IMR-90 (cell line): ENCODE measurements around the gene CDC42BPG. TPM values are rescaled to one million over a fixed set of nuclear protein-coding genes. Genes with fewer than 3 reads are reported as not detected.

Experiments used
- ATAC-seq: fragments of 200-7000 bp; cut with Tn5 transposase; 2 replicates; pipeline ENCODE4 v1.9.1; 2020; ENCODE audit warnings: low read depth, mild to moderate bottlenecking, moderate library complexity
- BruUV-seq: library from RNA; stranded (reverse); fragments of 400-500 nt; replicated peaks from 2 replicates; lab custom pipeline; 2021; lab: Mats Ljungman, UMichigan
- CTCF ChIA-PET: fragments of 300-600 bp; formaldehyde crosslinking; extraction: SDS; loops from one replicate; lab custom pipeline; 2021; ENCODE audit warnings: antibody characterized with exemption; lab: Yijun Ruan, JAX
- POLR2A ChIA-PET: fragments of 300-600 bp; sonication (Branson Sonifier 250); formaldehyde crosslinking; loops from one replicate; lab custom pipeline; 2022; ENCODE audit warnings: antibody characterized with exemption; ENCODE audit not compliant: unreplicated experiment; lab: Charles Lee
- DNase-seq: peaks from one replicate; pipeline ENCODE4 v3.0.0; 2013
- H2AFZ ChIP-seq: replicated peaks from 2 replicates; pipeline ENCODE3; 2013; ENCODE audit warnings: low read length, mild to moderate bottlenecking; ENCODE audit not compliant: poor library complexity
- H2AK5ac ChIP-seq: 2 replicates; pipeline ENCODE4 v1.6.1; 2013; ENCODE audit warnings: low read depth, low read length, inconsistent platforms
- H2AK9ac ChIP-seq: replicated peaks from 2 replicates; pipeline ENCODE3; 2013; ENCODE audit warnings: mild to moderate bottlenecking, low read depth, low read length, moderate library complexity; ENCODE audit not compliant: poor library complexity
- H2BK120ac ChIP-seq: 2 replicates; pipeline ENCODE4 v1.6.1; 2013; ENCODE audit warnings: low read depth, low read length, inconsistent platforms
- H2BK15ac ChIP-seq: 3 replicates; pipeline ENCODE4 v1.6.1; 2013; ENCODE audit warnings: low read depth, low read length, inconsistent platforms
- H2BK20ac ChIP-seq: 2 replicates; pipeline ENCODE4 v1.6.1; 2013; ENCODE audit warnings: low read depth, mild to moderate bottlenecking, inconsistent platforms, low read length, moderate library complexity
- H2BK5ac ChIP-seq: 2 replicates; pipeline ENCODE4 v1.6.1; 2013; ENCODE audit warnings: mild to moderate bottlenecking, low read depth, low read length, inconsistent platforms; ENCODE audit not compliant: poor library complexity, severe bottlenecking
- H3K14ac ChIP-seq: replicated peaks from 2 replicates; pipeline ENCODE4 v1.6.1; 2013; ENCODE audit warnings: low read depth, low read length, inconsistent platforms
- H3K18ac ChIP-seq: 2 replicates; pipeline ENCODE4 v1.6.1; 2013; ENCODE audit warnings: low read depth, low read length, control low read depth
- H3K23ac ChIP-seq: 2 replicates; pipeline ENCODE4 v1.6.1; 2013; ENCODE audit warnings: low read depth, low read length, inconsistent platforms
- H3K27ac ChIP-seq: 2 replicates; pipeline ENCODE4 v1.5.1; 2013; ENCODE audit warnings: mild to moderate bottlenecking, control low read depth, low read length; ENCODE audit not compliant: insufficient read depth
- H3K27me3 ChIP-seq: 2 replicates; pipeline ENCODE4 v1.6.1; 2013; ENCODE audit warnings: low read length; ENCODE audit not compliant: control insufficient read depth, insufficient read depth
- H3K36me3 ChIP-seq: 2 replicates; pipeline ENCODE4 v1.6.1; 2013; ENCODE audit warnings: low read length, mixed read lengths; ENCODE audit not compliant: control insufficient read depth, insufficient read depth
- H3K4ac ChIP-seq: 2 replicates; pipeline ENCODE4 v1.6.1; 2013; ENCODE audit warnings: low read depth, low read length, inconsistent platforms
- H3K4me1 ChIP-seq: 2 replicates; pipeline ENCODE4 v1.6.1; 2013; ENCODE audit warnings: low read length, mixed read lengths; ENCODE audit not compliant: control insufficient read depth, insufficient read depth
- H3K4me2 ChIP-seq: 2 replicates; pipeline ENCODE4 v1.6.1; 2013; ENCODE audit warnings: low read depth, mild to moderate bottlenecking, control low read depth, low read length, moderate library complexity
- H3K4me3 ChIP-seq: 2 replicates; pipeline ENCODE4 v1.5.1; 2013; ENCODE audit warnings: low read depth, mild to moderate bottlenecking, control low read depth, low read length, moderate library complexity; ENCODE audit not compliant: insufficient read depth
- H3K56ac ChIP-seq: 2 replicates; pipeline ENCODE4 v1.6.1; 2013; ENCODE audit warnings: low read length, inconsistent platforms; ENCODE audit not compliant: insufficient read depth; ENCODE audit errors: extremely low read depth
- H3K79me1 ChIP-seq, 2 experiments: 2 replicates each; pipeline ENCODE4 v1.6.1; 2013; ENCODE audit warnings: low read length in 2 of 2, inconsistent platforms in 1 of 2, low read depth in 1 of 2
- H3K9ac ChIP-seq: 2 replicates; pipeline ENCODE4 v1.6.1; 2013; ENCODE audit warnings: low read depth, low read length, control low read depth
- H3K9me1 ChIP-seq: 2 replicates; pipeline ENCODE4 v1.6.1; 2013; ENCODE audit warnings: low read length, inconsistent platforms; ENCODE audit not compliant: insufficient read depth
- H3K9me3 ChIP-seq: 2 replicates; pipeline ENCODE4 v1.6.1; 2013; ENCODE audit warnings: low read length; ENCODE audit not compliant: control insufficient read depth, insufficient read depth
- H4K20me1 ChIP-seq: 2 replicates; pipeline ENCODE4 v1.6.1; 2013; ENCODE audit warnings: low read length, inconsistent platforms; ENCODE audit not compliant: insufficient read depth
- H4K5ac ChIP-seq: 2 replicates; pipeline ENCODE4 v1.6.1; 2013; ENCODE audit warnings: mild to moderate bottlenecking, low read depth, low read length, control low read depth
- H4K8ac ChIP-seq, 2 experiments: 2 replicates each; pipeline ENCODE4 v1.6.1; 2013; ENCODE audit warnings: low read depth in 2 of 2, low read length in 2 of 2, control low read depth in 1 of 2, inconsistent platforms in 1 of 2
- H4K91ac ChIP-seq: 2 replicates; pipeline ENCODE4 v1.6.1; 2013; ENCODE audit warnings: low read depth, low read length, inconsistent platforms; ENCODE audit not compliant: insufficient read depth
- CEBPB ChIP-seq: IDR thresholded peaks from 2 replicates; pipeline ENCODE4 v1.6.1; 2012; ENCODE audit warnings: low read depth, low read length, improper control_type of control experiment
- WGBS, 2 experiments: methylation state at CpG; one replicate each; pipeline versions ENCODE4 v1.1.5 to v1.1.7; 2013; ENCODE audit warnings: missing lambda C conversion rate in 2 of 2; ENCODE audit not compliant: insufficient read length in 1 of 2; ENCODE audit errors: extremely low coverage in 2 of 2; 5-methylcytosine and 5-hydroxymethylcytosine counted together
- dilution Hi-C: fragments of 300-500 bp; cut with HindIII; formaldehyde crosslinking; loops from one replicate; pipeline ENCODE4 v1.14.3; 2018; ENCODE audit warnings: low sequenced_read_pairs; ENCODE audit not compliant: unreplicated experiment
- in situ Hi-C: fragments of 300-500 bp; cut with MboI; formaldehyde crosslinking; loops from 3 replicates; pipeline ENCODE4 v1.14.3; 2019; ENCODE audit warnings: low sequenced_read_pairs, inconsistent platforms, mixed read lengths
- intact Hi-C: fragments of 100-400 bp; cut with micrococcal nuclease; formaldehyde crosslinking; loops from 2 replicates; pipeline ENCODE4 v1.10.0; 2022
- polyA plus RNA-seq, 3 experiments: library from polyadenylated mRNA; depleted of rRNA; stranded (reverse); fragments of >200 nt; gene quantifications; 2 replicates each; pipeline ENCODE4 v1.2.3, GENCODE V29; 2012; ENCODE audit warnings: low replicate concordance in 1 of 3
- total RNA-seq: library from RNA; depleted of rRNA; stranded (reverse); fragments of >200 nt; gene quantifications from 2 replicates; pipeline ENCODE4 v1.2.3, GENCODE V29; 2012

Gene CDC42BPG
- total and polyA plus RNA-seq, 2 of the 4 experiments (the other 2 are of a cell fraction) = under 0.01 to 0.12 TPM

DNA sequence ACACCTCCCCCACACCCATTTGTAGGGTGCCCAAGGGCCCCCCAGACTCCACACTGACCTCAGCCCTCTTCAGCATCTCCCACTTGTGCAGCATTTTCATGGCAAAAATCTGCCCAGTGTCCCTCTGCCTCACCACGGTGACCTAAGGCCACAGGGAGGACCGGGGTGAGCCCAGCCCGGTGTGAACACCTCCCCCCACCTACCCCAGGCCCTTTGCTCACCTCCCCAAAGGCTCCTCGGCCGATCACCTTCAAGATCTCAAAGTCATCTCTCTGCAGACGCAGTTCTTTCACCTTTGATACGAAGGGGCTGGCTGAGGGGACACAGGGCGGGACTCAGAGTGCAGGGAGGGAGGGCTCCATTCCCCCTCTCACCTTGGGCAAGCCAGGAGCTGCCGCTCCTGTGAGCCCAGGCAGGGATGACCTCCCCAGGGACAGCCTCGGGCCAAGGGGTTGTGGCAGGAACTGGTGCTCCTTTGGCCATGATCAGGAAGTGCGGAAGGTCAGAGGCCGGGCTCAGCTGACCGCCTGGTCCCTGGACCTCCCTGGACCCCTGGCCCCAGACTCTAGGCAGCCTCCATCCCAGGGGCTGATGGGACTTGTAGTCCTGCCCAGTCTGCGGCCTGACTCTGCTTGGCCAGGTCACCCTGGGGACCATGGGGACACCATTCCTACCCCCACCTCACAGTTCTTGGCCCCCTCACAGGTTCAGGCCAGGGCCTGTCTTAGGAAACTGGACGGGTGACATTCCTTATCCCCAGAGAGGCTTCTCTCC lies 2.7 kb downstream of the CDC42BPG start:
- Histone ChIP-seq H4K91ac (no peak overlapping the region), H3K18ac (no peak overlapping the region), H2AK5ac (peak overlapping the region; percentile 35; the same call in 1 of the 2 replicates), H2AFZ (no peak overlapping the region), H4K20me1 (no peaks in the 10 kb centered on the region), H3K4me1 (peaks cover 6% of the 10 kb centered on the region), H4K5ac (no peak overlapping the region), H3K9me3 (no peaks in the 10 kb centered on the region), H2AK9ac (no peak overlapping the region), H3K4me3 (no peak overlapping the region), H4K8ac (no peak overlapping the region), H3K4ac (no peak overlapping the region), H3K27ac (no peak overlapping the region), H3K14ac (no peak overlapping the region), H3K79me1 (no peaks in the 10 kb centered on the region), H3K27me3 (no peaks in the 10 kb centered on the region), H3K9me1 (no peaks in the 10 kb centered on the region), H2BK5ac (no peak overlapping the region), H2BK20ac (no peak overlapping the region), H3K23ac (no peak overlapping the region), H2BK15ac (no peak overlapping the region; the same call in 2 of the 3 replicates), H3K36me3 (no peaks in the 10 kb centered on the region), H3K9ac (no peak overlapping the region), H2BK120ac (no peak overlapping the region), H3K4me2 (no peak overlapping the region), H3K56ac (no peak overlapping the region)
- no peak for ATAC-seq
- DNase-seq = no peak
- WGBS, 2 experiments = 83% methylated on average over 6 of the region's 15 CpGs; no CpG with 5 or more reads in 1 of the 2 experiments
- intact Hi-C loops = no loop called here
- no TSS peak for BruUV-seq
- POLR2A ChIA-PET = no interaction called here
- CTCF ChIA-PET = no interaction called here
- in situ Hi-C loops = loop anchor here (10.0 kb wide), 1 partner anchor 163 kb away; no protein-coding TSS in a partner anchor
- dilution Hi-C loops = no loop called here
- no peak for TF ChIP-seq CEBPB
